Measurements from ENCODE around the gene NXPE1. TPM values are rescaled to one million over a fixed set of nuclear protein-coding genes. Genes with fewer than 3 reads are reported as not detected.
"Not testable (repeated sequence)": the region's sequence is repeated elsewhere in the genome, so short reads cannot be mapped to it uniquely, and the experiment has no call there.

The NXPE1 gene
- polyA plus RNA-seq, result not detected

DNA sequence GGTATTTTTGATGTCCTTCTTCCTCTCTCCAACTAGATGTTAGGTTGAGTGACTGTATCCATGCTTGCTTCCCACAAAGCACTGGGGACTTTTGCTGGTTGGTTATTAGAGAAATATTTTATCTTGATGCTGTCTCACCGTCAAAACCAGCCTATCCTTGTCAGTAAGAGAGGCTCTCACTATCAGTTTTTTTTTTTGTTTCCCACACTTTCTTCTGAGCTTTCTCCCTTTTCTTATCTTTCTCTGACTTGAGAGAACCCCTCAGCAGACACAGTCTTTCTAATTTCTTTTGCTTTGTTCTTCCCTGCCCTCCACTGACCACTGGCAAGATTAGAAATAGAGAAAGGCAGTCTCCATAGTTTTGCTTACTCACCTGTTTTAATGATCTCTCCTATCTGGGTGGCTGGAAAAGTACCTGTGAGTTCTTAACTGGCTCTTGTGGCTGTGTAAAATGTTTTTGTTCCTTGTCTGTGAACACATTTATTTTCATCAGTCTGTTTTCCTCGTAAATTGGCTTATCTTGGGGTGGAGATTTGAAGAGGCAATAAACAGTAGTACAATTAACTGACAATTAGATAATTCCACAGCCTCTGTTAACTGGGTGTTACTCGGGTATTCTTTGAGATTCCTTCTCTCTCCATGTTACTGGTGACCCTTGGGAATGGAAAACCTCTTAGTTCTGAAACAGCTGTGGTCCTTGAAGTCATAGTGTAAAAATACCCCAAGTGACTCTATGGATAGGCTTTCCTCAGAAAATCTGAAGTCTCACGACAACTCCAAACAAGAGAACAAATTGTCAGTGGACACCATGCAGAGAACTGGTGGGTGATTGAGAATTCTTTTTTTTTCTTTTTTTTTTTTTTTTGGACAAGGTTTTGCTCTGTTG is at the start of gene NXPE1:
TSS of gene NXPE1 (minus strand) at position 457 of the 886 bp plus-strand sequence. CDS start 8,680 bp downstream, outside the sequence.
- WGBS, 3 donors, result 58 to 79% (median 77%) methylated on average over 4 of the region's 4 CpGs
- H3K27ac ChIP-seq (ENCODE audit: low read depth, low read length), result no peak within 1 kb of the TSS

DNA sequence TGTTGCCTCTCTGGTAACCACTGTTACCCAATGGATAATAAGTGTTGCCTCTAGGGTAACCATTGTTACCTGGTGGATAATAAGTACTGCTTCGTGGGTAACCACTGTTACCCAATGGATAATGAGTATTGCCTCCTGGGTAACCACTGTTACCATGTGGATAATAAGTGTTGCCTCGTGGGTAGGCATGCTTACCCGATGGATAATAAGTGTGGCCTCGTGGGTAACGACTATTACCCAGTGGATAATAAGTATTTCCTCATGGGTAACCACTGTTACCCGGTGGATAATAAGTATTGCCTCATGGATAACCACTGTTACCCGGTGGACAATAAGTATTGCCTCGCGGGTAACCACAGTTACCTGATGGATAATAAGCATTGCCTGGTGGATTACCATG is 49.7 kb upstream of the NXPE1 start:
- 88 to 93% (median 92%) methylated on average over 9 of the region's 9 CpGs for WGBS, 3 donors
- H3K27ac ChIP-seq (ENCODE audit: low read depth, low read length), result no peak overlapping the region

DNA sequence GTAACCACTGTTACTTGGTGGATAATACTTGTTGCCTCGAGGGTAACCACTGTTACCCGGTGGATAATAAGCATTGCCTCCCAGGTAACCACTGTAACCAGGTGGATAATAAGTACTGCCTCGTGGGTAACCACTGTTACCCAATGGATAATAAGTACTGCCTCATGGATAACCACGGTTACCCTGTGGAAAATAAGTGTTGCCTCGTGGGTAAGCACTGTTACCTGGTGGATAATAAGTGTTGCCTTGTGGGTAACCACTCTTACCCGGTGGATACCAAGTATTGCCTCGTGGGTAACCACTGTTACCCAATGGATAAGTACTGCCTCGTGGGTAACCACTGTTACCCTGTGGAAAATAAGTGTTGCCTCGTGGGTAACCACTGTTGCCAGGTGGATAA is 48.9 kb upstream of the NXPE1 start:
- WGBS, 3 donors, result 76 to 87% (median 85%) methylated on average over 9 of the region's 9 CpGs

DNA sequence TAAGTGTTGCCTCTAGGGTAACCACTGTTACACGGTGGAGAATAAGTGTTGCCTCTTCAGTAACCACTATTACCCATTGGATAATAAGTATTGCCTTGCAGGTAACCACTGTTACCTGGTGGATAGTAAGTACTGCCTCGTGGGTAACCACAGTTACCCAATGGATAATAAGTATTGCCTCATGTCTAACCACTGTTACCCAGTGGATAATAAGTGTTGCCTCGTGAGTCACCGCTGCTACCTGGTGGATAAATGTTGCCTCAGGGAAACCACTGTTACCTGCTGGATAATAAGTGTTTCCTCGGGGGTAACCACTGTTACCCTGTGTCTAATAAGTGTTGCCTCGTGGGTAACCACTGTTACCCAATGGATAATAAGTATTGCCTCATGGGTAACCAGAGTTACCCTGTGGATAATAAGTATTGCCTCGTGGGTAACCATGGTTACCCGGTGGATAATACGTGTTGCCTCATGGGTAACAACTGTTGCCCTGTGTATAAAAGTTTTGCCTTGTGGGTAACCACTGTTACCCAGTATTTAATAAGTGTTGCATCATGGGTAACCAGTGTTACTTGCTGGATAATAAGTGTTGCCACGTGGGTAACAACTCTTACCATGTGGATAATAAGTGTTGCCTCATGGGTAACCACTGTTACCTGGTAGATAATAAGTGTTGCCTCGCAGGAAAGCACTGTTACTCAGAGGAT is 48.2 kb upstream of the NXPE1 start:
- WGBS, 3 donors, result 79 to 87% (median 87%) methylated on average over 11 of the region's 11 CpGs
- H3K27ac ChIP-seq (ENCODE audit: low read depth, low read length), result no peak overlapping the region

More for the DNA sequence above, 48.9 kb upstream of the NXPE1 start:
- not testable (repeated sequence) for H3K27ac ChIP-seq (ENCODE audit: low read depth, low read length)

DNA sequence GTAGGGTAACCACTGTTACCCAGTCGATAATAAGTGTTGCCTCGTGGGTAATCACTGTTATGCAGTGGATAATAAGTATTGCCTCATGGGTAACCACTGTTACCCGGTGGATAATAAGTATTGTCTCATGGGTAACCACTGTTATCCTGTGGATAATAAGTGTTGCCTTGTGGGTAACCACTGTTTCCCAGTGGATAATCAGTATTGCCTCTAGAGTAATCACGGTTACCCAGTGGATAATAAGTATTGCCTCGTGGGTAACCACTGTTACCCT is 47.1 kb upstream of the NXPE1 start:
- H3K27ac ChIP-seq (ENCODE audit: low read depth, low read length), result not testable (repeated sequence)
- WGBS, 3 donors, result 78 to 96% (median 89%) methylated on average over 5 of the region's 5 CpGs

DNA sequence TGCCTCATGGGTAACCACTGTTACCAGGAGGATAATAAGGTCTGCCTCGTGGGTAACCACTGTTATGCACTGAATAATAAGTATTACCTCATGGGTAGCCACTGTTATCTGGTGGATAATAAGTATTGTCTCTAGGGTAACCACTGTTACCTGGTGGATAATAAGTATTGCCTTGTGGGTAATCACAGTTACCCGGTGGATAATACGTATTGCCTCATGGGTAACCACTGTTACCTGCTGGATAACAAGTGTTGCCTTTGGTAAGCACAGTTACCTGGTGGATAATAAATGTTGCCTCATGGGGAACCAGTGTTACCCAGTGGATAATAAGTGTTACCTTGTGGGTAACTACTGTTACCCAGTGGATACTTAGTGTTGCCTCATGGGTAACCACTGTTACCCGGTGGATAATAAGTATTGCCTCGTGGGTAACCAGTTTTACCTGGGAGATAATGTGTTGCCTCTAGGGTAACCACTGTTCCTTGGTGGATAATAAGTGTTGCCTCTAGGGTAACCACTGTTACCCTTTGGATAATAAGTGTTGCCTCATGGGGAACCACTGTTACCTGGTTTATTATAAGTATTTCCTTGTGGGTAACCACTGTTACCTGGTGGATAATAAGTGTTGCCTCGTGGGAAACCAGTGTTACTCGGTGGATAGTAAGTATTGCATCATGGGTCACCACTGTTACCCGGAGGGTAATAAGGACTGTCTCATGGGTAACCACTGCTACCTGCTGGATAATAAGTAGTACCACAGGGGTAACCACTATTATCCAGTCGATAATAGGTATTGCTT is 46.5 kb upstream of the NXPE1 start:
- WGBS, 3 donors, result 85 to 90% (median 89%) methylated on average over 9 of the region's 9 CpGs
- no peak overlapping the region for H3K27ac ChIP-seq (ENCODE audit: low read depth, low read length)

DNA sequence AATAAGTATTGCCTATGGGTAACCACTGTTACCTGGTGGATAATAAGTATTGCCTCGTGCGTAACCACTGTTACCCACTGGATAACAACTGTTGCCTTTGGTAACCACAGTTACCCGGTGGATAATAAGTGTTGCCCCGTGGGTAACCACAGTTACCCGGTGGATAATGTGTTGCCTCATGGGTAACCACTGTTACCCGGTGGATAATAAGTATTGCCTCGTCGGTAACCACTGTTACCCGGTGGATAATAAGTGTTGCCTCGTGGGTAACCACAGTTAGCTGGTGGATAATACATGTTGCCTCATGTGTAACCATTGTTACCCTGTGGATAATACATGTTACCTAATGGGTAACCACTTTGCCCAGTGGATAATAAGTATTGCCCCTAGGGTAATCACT is 45.7 kb upstream of the NXPE1 start:
- WGBS, 3 donors, result 81 to 93% (median 89%) methylated on average over 10 of the region's 10 CpGs
- no peak overlapping the region for H3K27ac ChIP-seq (ENCODE audit: low read depth, low read length)

GRCh38 chr11:114604886-114605285 is 45.2 kb upstream of the NXPE1 start:
- 67 to 82% (median 81%) methylated on average over 5 of the region's 5 CpGs for WGBS, 3 donors

DNA sequence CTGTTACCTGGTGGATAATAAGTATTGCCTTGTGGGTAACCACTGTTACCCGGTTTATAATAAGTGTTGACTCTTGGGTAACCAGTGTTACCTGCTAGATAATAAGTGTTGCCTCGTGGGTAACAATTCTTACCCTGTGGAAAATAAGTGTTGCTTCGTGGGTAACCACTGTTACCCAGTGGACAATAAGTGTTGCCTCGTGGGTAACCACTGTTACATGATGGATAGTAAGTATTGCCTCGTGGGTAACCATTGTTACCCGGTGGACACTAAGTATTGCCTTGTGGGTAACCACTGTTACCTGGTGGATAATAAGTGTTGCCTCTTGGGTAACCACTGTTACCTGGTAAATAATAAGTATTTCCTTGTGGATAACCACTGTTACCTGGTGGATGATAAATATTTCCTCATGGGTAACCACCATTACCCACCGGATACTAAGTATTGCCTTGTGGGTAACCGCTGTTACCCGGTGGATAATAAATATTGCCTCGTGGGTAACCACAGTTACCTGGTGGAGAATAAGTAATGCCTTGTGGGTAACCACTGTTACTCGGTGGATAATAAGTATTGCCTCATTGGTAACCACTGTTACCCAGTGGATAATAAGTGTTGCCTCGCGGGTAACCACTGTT is 44.6 kb upstream of the NXPE1 start:
- 82 to 91% (median 90%) methylated on average over 13 of the region's 13 CpGs for WGBS, 3 donors

More at GRCh38 chr11:114604886-114605285, 45.2 kb upstream of the NXPE1 start:
- H3K27ac ChIP-seq (ENCODE audit: low read depth, low read length), result no peak overlapping the region

GRCh38 chr11:114603151-114603550 is 43.5 kb upstream of the NXPE1 start:
- 77 to 91% (median 86%) methylated on average over 7 of the region's 7 CpGs for WGBS, 3 donors
- not testable (repeated sequence) for H3K27ac ChIP-seq (ENCODE audit: low read depth, low read length)

More for the DNA sequence above, 44.6 kb upstream of the NXPE1 start:
- H3K27ac ChIP-seq (ENCODE audit: low read depth, low read length), result no peak overlapping the region

DNA sequence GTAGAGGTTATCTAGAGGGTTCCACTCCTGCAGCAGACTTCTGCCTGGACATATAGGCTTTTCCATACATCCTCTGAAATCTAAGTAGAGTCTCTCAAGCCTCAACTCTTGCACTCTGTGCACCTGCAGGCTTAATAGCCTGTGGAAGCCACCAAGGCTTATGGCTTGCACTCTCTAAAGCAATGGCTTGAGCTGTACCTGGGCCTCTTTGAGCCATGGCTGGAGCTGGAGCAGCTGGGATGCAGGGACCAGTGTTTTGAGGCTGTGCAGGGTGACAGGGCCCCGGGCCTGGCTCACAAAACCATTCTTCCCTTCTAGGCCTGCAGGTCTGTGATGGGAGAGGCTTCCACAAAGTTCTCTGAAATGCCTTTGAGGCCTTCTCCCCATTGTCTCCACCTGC is 38.8 kb upstream of the NXPE1 start:
- no peak overlapping the region for H3K27ac ChIP-seq (ENCODE audit: low read depth, low read length)
- WGBS, 3 donors, result 75 to 96% (median 85%) methylated on average over 1 of the region's 1 CpG

DNA sequence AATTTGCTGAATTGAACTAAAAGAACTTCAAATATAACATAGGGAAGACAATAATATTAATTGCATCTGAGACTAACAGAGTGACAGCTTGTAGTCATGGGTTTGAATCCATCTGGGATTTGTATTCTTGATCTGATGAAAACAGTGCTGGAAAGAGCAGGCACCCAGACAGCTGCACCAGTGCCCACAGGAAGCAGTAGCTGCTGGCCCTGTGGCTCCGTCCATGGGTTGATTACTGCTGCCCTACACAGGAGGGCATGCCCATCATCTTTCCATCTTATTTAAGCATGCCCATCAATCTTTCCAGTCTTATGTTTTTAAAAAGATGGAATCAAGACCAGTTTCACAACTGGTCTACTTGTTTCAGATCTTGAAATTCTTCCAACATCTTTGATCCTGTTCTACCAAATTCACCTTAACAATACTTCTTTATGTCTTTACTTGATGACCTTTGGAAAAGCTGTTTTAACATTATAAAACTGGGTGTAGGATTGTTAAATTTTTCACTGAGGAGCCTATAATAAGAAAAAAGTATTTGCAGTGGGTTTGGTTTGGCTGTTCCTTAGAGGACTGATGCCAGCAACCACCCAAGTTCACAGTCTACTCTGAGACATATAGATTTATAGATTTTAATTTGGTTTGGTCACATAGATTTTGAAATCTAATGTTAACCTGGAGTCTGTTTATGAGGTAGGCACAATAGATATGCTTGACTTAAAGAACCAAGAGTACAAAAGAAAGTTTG is 36.7 kb upstream of the NXPE1 start:
- WGBS, 3 donors, result 61 to 84% (median 82%) methylated on average over 1 of the region's 1 CpG

DNA sequence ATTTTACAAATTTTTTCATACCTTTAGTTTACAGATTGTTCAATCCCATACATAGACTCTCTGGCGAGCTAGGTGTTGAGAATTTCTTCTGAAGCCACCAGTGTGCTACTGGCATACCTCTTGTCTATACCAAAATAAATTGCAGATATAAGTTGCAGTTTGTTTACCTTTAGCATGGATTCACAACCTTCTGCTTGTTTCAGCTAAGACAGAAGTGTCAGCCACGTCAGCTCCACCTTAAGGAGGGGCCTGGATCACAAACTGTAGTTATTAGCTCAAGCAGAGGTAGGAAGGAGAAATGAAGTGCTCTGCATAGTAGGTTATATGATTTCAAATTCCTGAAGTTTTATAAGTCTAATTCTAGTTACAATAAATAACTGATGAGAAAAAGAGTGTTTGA is 35.9 kb upstream of the NXPE1 start, which contains the start of gene NXPE4:
TSS of gene NXPE4 (minus strand) at position 216 of the 400 bp plus-strand sequence. CDS start 1,027 bp downstream, outside the sequence.
- no peak within 1 kb of the TSS for H3K27ac ChIP-seq (ENCODE audit: low read depth, low read length)
- 54 to 71% (median 66%) methylated on average over 2 of the region's 2 CpGs for WGBS, 3 donors

More for the DNA sequence above, 36.7 kb upstream of the NXPE1 start:
- H3K27ac ChIP-seq (ENCODE audit: low read depth, low read length), result no peak overlapping the region

GRCh38 chr11:114594703-114595102 is 35.0 kb upstream of the NXPE1 start:
- H3K27ac ChIP-seq (ENCODE audit: low read depth, low read length), result no peak overlapping the region
- WGBS, 3 donors, result 59 to 69% (median 69%) methylated on average over 3 of the region's 3 CpGs

DNA sequence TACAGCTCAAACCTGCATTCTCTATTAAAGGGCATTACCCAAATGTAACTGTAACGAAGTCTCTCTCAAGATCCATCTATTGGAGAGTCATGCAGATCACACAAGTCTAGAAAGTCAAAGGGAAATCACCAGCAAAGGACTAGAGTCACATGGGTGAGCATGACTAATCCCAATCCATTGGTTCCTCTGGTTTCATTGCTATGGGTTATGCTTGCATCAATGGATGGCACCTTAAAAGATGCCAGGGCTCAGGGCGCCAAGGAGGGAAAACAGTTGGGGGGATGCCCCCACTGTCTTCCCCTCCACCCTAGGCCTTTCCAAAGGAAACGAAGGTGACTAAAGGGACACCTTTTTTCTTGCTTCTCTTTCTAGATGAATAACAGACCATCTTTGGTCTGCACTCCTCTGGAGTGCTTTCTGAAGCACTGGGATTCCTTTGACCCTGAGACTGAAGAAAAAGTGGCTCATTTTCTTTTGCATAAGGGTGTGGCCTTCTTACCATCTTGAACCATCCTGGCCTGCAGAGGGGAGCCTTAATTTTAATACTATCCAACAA is 27.8 kb upstream of the NXPE1 start:
- 82 to 86% (median 86%) methylated on average over 3 of the region's 3 CpGs for WGBS, 3 donors
- no peak overlapping the region for H3K27ac ChIP-seq (ENCODE audit: low read depth, low read length)

DNA sequence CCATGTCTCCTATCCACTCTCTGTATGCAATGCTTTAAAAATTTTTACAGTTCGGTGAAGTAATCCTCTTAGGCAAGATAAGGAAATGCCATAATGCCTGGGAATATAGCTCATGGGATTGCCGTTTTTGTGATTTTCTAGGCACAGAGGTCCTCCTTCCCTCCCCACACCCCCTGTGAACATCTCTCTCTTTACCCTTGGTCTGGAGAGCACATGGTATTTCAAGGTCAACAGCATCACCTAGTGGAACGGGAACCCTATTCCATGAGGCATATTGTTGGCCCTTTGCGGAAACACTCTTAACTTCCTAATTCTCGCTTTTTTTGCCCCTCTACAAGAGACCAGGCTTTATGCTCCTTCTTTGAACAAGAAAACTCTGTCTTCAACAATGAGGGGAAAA is 27.1 kb upstream of the NXPE1 start:
- H3K27ac ChIP-seq (ENCODE audit: low read depth, low read length), result no peak overlapping the region
- 92 to 94% (median 94%) methylated on average over 5 of the region's 5 CpGs for WGBS, 3 donors

DNA sequence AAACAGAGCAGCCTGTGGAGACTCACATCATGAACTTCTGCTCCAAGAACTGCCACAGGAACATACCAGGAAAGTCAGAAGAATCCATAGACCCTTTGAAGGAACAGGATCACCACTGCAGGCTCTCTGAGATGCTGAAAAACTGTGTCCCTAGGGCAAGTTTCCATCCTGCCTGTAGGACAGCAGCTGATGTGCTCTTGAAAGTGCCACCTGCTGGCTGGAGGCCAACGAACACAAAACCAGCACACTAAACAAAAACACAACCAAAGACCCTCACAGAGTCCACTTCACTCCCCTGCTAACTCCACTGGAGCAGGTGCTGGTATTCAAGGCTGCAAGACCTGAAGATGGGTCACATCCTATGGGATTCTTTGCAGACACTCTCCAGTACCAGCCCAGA is 12.0 kb upstream of the NXPE1 start:
- 45 to 65% (median 52%) methylated on average over 1 of the region's 1 CpG for WGBS, 3 donors
- H3K27ac ChIP-seq (ENCODE audit: low read depth, low read length), result no peak overlapping the region

All from adipose tissue (tissue), 3 donors.